Esophagus muscularis mucosa (tissue), 4 donors: Measurements from ENCODE around the gene LAMA5.

ENCODE experiments used
- CTCF ChIP-seq, 3 experiments: fragments of 200-600 bp in 2 of 3; fragments of 450-650 bp in 1 of 3; sonication (generic) in 2 of 3; IDR thresholded peaks; one replicate each; pipeline ENCODE4 v1.5.1; 2017 to 2019; ENCODE audit warnings: antibody characterized with exemption in 3 of 3, mild to moderate bottlenecking in 2 of 3, moderate library complexity in 1 of 3
- EP300 ChIP-seq: sonication (generic); formaldehyde crosslinking; IDR thresholded peaks from one replicate; pipeline ENCODE4 v1.6.1; 2017; ENCODE audit warnings: antibody characterized with exemption
- POLR2A ChIP-seq: fragments of 450-650 bp; IDR thresholded peaks from one replicate; pipeline ENCODE4 v1.6.1; 2017; ENCODE audit warnings: antibody characterized with exemption, moderate library complexity, mild to moderate bottlenecking, low read depth
- POLR2AphosphoS5 ChIP-seq, 2 donors: sonication (generic); formaldehyde crosslinking; IDR thresholded peaks; one replicate each; pipeline ENCODE4 v1.6.1; 2017; ENCODE audit warnings: antibody characterized with exemption in 2 of 2

DNA sequence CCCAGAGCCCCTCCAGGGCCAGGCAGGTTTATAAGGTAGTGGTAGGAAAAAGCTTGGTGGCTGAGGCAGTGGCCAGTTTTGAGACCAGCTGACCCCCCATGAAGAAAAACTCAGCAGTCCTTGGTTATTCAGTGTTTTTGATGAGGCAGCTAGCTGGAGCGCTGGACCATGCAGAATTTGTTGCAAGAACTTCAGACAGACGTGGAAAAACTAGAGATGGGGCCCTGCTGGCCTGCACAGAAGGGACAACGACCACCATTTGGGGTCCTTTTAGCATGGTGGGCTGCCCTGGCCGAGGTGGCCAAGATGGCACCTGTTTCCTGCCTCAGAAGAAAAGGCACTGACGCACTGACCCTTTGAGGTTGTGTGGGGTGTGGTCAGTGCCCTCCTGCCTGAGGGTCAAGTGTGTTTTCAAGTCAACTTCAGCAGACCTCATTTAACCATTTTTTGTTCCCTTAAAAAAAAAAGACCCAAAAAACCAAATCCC, 22.5 kb upstream of the LAMA5 start:
- TF ChIP-seq POLR2A, result no peak
- no peak for TF ChIP-seq CTCF (IDR thresholded peaks at IDR 0.05)
- TF ChIP-seq EP300, result no peak
- no peak for TF ChIP-seq POLR2AphosphoS5 (IDR thresholded peaks at IDR 0.05)
